Body of pancreas (tissue), 4 donors: ENCODE data around the gene EEFSEC. TPM values are rescaled to one million over a fixed set of nuclear protein-coding genes. Genes with fewer than 3 reads are reported as not detected.

Source experiments
- ATAC-seq: fragments of 150-250 bp; one replicate; pipeline ENCODE4 v1.9.1; 2016
- DNase-seq, 4 donors: peaks; one replicate each; pipeline ENCODE4 v3.0.0-alpha.2; 2019
- H3K27ac ChIP-seq, 4 donors: fragments of 200-600 bp; sonication (generic); 1 replicate in 3 of 4; 2 replicates in 1 of 4; pipeline versions ENCODE4 v1.5.1 to v1.6.1; 2016 to 2019; ENCODE audit warnings: mild to moderate bottlenecking in 1 of 4, mixed read lengths in 1 of 4, moderate library complexity in 1 of 4
- H3K27me3 ChIP-seq, 2 donors: fragments of 200-600 bp; sonication (generic); one replicate each; pipeline ENCODE4 v1.6.0; 2016; ENCODE audit warnings: mild to moderate bottlenecking in 1 of 2
- H3K36me3 ChIP-seq, 2 donors: fragments of 200-600 bp; sonication (generic); replicated peaks in 1 of 2; 2 replicates each; pipeline ENCODE4 v1.5.1; 2016; ENCODE audit warnings: low read depth in 2 of 2; ENCODE audit not compliant: insufficient read depth in 1 of 2
- H3K4me1 ChIP-seq: fragments of 200-600 bp; sonication (generic); one replicate; pipeline ENCODE4 v1.6.0; 2016
- H3K4me3 ChIP-seq, 2 donors: fragments of 200-600 bp; sonication (generic); 1 replicate in 1 of 2; 2 replicates in 1 of 2; pipeline ENCODE4 v1.5.1; 2016 to 2019
- H3K9me3 ChIP-seq, 3 donors: fragments of 200-600 bp; sonication (generic); 1 replicate in 2 of 3; 2 replicates in 1 of 3; pipeline ENCODE4 v1.5.1; 2016
- CTCF ChIP-seq, 7 experiments: fragments of 450-650 bp in 4 of 7; fragments of 200-600 bp in 3 of 7; sonication (generic) in 3 of 7; IDR thresholded peaks; one replicate each; pipeline ENCODE4 v1.5.1; 2016 to 2019; ENCODE audit warnings: antibody characterized with exemption in 7 of 7
- POLR2A ChIP-seq, 3 donors: fragments of 450-650 bp; IDR thresholded peaks; one replicate each; pipeline ENCODE4 v1.6.1; 2016; ENCODE audit warnings: antibody characterized with exemption in 3 of 3, mild to moderate bottlenecking in 2 of 3
- WGBS, 2 donors: methylation state at CpG; one replicate each; pipeline ENCODE4 v1.1.5; 2017; 5-methylcytosine and 5-hydroxymethylcytosine counted together
- intact Hi-C: fragments of 100-400 bp; cut with DNase I; formaldehyde crosslinking; loops from one replicate; pipeline ENCODE4 v1.15.1; 2023
- total RNA-seq, 2 donors: library from RNA; depleted of rRNA; stranded (reverse); fragments of >200 nt; gene quantifications; one replicate each; pipeline ENCODE4 v1.1.0, GENCODE V29; 2016

The EEFSEC gene
- total RNA-seq, 2 donors from 2014 or later = 8.6 to 33.0 TPM

GRCh38 chr3:128253150-128253549 is 99.9 kb downstream of the EEFSEC start:
- DNase-seq (no peak), ATAC-seq (no peak)
- TF ChIP-seq CTCF (IDR thresholded peaks at IDR 0.05) (no peak), POLR2A (IDR thresholded peaks at IDR 0.05) (no peak)
- Histone ChIP-seq H3K4me1 (peaks cover 5% of the 10 kb centered on the region), H3K27ac (no peak overlapping the region), H3K27me3 (no peaks in the 10 kb centered on the region), H3K9me3 (no peaks in the 10 kb centered on the region), H3K36me3 (no peaks in the 10 kb centered on the region), H3K4me3 (no peak overlapping the region)
- 86 to 95% methylated on average over 7 of the region's 7 CpGs for WGBS, 2 donors
- intact Hi-C loops = no loop called here

- 94 to 96% methylated on average over 7 of the region's 7 CpGs for WGBS, 2 donors
- ATAC-seq (no peak), DNase-seq (no peak)
- Histone ChIP-seq H3K27me3 (no peaks in the 10 kb centered on the region), H3K9me3 (no peaks in the 10 kb centered on the region), H3K4me3 (no peak overlapping the region), H3K36me3 (no peaks in the 10 kb centered on the region), H3K27ac (no peak overlapping the region), H3K4me1 (no peaks in the 10 kb centered on the region)
- no peak for TF ChIP-seq CTCF (IDR thresholded peaks at IDR 0.05)
- no peak for TF ChIP-seq POLR2A (IDR thresholded peaks at IDR 0.05)
- intact Hi-C loops = no loop called here
Measured at GRCh38 chr3:128254066-128254590, 100.8 kb downstream of the EEFSEC start.

- ATAC-seq = no peak
- Histone ChIP-seq H3K4me1 (no peaks in the 10 kb centered on the region), H3K27me3 (no peaks in the 10 kb centered on the region), H3K36me3 (no peaks in the 10 kb centered on the region), H3K4me3 (no peak overlapping the region), H3K9me3 (no peaks in the 10 kb centered on the region), H3K27ac (no peak overlapping the region)
- intact Hi-C loops = no loop called here
- DNase-seq = no peak
- TF ChIP-seq POLR2A (IDR thresholded peaks at IDR 0.05) = no peak
- no peak for TF ChIP-seq CTCF (IDR thresholded peaks at IDR 0.05)
- WGBS, 2 donors = 95 to 97% methylated on average over 5 of the region's 5 CpGs
Measured at GRCh38 chr3:128254967-128255366, 101.7 kb downstream of the EEFSEC start.

- H3K4me1 ChIP-seq = no peaks in the 10 kb centered on the region
- no peak overlapping the region for H3K4me3 ChIP-seq
- no peaks in the 10 kb centered on the region for H3K36me3 ChIP-seq
- TF ChIP-seq POLR2A (IDR thresholded peaks at IDR 0.05) (no peak), CTCF (IDR thresholded peaks at IDR 0.05) (no peak)
- ATAC-seq (no peak), DNase-seq (no peak)
- intact Hi-C loops = no loop called here
- 75 to 79% methylated on average over 2 of the region's 2 CpGs for WGBS, 2 donors
- H3K9me3 ChIP-seq = peaks cover 0 to 4% (median 0%) of the 10 kb centered on the region in 3 donors
- H3K27me3 ChIP-seq = no peaks in the 10 kb centered on the region
- H3K27ac ChIP-seq = no peak overlapping the region
Measured at GRCh38 chr3:128256131-128256530, 102.8 kb downstream of the EEFSEC start.

GRCh38 chr3:128257632-128258031 is 104.4 kb downstream of the EEFSEC start:
- no peak for DNase-seq
- intact Hi-C loops = no loop called here
- no peaks in the 10 kb centered on the region for H3K4me1 ChIP-seq
- no peak overlapping the region for H3K27ac ChIP-seq
- no peak for TF ChIP-seq POLR2A (IDR thresholded peaks at IDR 0.05)
- no peak for TF ChIP-seq CTCF (IDR thresholded peaks at IDR 0.05)
- peaks cover 0 to 4% (median 0%) of the 10 kb centered on the region in 3 donors for H3K9me3 ChIP-seq
- ATAC-seq = no peak
- H3K27me3 ChIP-seq = no peaks in the 10 kb centered on the region
- H3K36me3 ChIP-seq = no peaks in the 10 kb centered on the region
- no peak overlapping the region for H3K4me3 ChIP-seq
- WGBS, 2 donors = 92 to 93% methylated on average over 6 of the region's 6 CpGs
